Measurements from ENCODE around the gene G6PC3. TPM values are rescaled to one million over a fixed set of nuclear protein-coding genes. Genes with fewer than 3 reads are reported as not detected.

G6PC3 gene
- total and polyA plus RNA-seq, 2 of the 4 experiments (the other 2 are of a cell fraction): 20.4 to 107 TPM

DNA sequence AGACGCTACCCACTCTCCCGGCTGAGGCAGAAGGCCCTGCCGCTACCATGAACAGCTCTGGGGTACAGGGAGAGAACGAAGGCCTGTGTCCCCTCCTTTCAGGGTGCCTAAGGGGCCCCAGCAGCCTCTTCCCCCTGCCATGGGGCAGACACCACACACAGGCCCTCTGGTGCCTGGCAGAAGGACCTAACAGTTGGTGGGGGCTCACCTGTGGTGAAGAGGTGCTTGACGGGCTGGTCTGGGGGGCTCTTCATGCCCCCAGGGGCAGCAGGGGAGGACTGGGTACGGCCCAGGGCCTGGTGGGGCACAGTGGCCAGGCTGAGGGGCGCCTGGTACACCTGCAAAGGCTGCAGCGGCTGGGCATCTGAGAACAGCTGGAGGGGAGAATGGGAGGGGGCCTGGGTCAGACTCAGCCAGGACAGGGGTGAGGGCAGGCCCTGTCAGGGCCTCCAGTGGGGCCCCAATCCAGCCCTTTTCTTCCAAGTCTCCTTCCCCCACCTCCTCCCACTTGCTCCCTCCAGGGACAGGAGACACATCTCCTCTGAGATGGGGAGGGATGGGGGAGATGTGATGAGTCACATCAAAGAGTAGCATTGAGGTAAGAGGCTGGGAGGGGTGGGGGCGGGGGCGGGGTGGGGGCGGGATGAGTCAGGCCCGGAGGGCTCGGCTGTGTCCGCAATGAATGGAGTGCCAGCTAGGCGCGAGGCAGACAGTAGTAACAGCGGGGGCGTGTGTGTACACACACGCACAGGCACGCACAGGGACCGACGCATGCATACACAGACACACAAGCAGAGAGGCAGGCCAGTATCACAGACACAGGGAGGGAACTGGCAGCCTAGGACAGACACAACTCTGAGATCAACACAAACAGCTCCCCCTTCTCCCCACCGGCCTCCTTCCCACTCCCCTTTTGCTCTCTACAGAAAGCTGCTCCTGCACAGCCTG lies 16.1 kb downstream of the G6PC3 start:
- ChIA-PET POLR2A (ENCODE audit: unreplicated experiment) (interaction anchor here (0.6 to 0.7 kb wide), 2 partner anchors 19 to 133 kb away, joined by 3 to 5 read pairs; partner anchors contain the start of gene UBTF), CTCF (interaction anchor here (0.5 to 1.3 kb wide), 2 partner anchors 29 to 41 kb away, joined by 3 to 4 read pairs; no protein-coding TSS in a partner anchor)
- Histone ChIP-seq H4K5ac (ENCODE audit: low read depth, low read length) (peak overlapping the region; percentile 66), H3K79me1 (ENCODE audit: low read depth in 1 of 2, low read length in 2 of 2) (peaks cover 19 to 76% of the 10 kb centered on the region in 2 experiments; a peak in 3 of 4 replicates), H3K27me3 (ENCODE audit: control insufficient read depth, insufficient read depth, low read length) (no peaks in the 10 kb centered on the region), H4K20me1 (ENCODE audit: insufficient read depth, low read length) (peaks cover 10% of the 10 kb centered on the region; the same call in 1 of the 2 replicates), H3K14ac (replicated peaks; ENCODE audit: low read depth, low read length) (peak overlapping the region; percentile 82), H3K4ac (ENCODE audit: low read depth, low read length) (peak overlapping the region; percentile 96), H2BK120ac (ENCODE audit: low read depth, low read length) (peak overlapping the region; percentile 88), H4K91ac (ENCODE audit: insufficient read depth, low read depth, low read length) (peak overlapping the region; percentile 77), H2BK15ac (ENCODE audit: low read depth, low read length) (peak overlapping the region; percentile 82; the same call in 2 of the 3 replicates), H3K4me3 (ENCODE audit: insufficient read depth, low read depth, low read length) (no peak overlapping the region), H3K9me3 (ENCODE audit: control insufficient read depth, insufficient read depth, low read length) (no peaks in the 10 kb centered on the region), H2BK5ac (ENCODE audit: low read depth, low read length, poor library complexity, severe bottlenecking) (peak overlapping the region; percentile 88), H2AFZ (replicated peaks; ENCODE audit: low read length, poor library complexity) (peak overlapping the region; percentile 28), H2AK5ac (ENCODE audit: low read depth, low read length) (peak overlapping the region; percentile 93), H3K27ac (ENCODE audit: insufficient read depth, low read length) (peak overlapping the region; percentile 71), H3K4me2 (ENCODE audit: low read depth, low read length) (peak overlapping the region; percentile 25), H3K36me3 (ENCODE audit: control insufficient read depth, insufficient read depth, low read length) (peaks cover 40% of the 10 kb centered on the region), H2AK9ac (replicated peaks; ENCODE audit: low read depth, low read length, poor library complexity) (peak overlapping the region; percentile 96), H2BK20ac (ENCODE audit: low read depth, low read length) (peak overlapping the region; percentile 69; the same call in 1 of the 2 replicates), H3K9me1 (ENCODE audit: insufficient read depth, low read length) (peaks cover 17% of the 10 kb centered on the region), H3K4me1 (ENCODE audit: control insufficient read depth, insufficient read depth, low read length) (peaks cover 20% of the 10 kb centered on the region), H3K23ac (ENCODE audit: low read depth, low read length) (peak overlapping the region; percentile 97), H4K8ac (ENCODE audit: low read depth in 2 of 2, low read length in 2 of 2) (peak overlapping the region; percentile 4 to 74; a peak in 2 of 4 replicates), H3K9ac (ENCODE audit: low read depth, low read length) (peak overlapping the region; percentile 60), H3K18ac (ENCODE audit: low read depth, low read length) (peak overlapping the region; percentile 50), H3K56ac (ENCODE audit: extremely low read depth, insufficient read depth, low read length) (no peak overlapping the region; the same call in 1 of the 2 replicates)
- BruUV-seq (replicated peaks): no TSS peak
- dilution Hi-C loops (cut with HindIII; ENCODE audit: low sequenced_read_pairs, unreplicated experiment) (no loop called here), in situ Hi-C loops (cut with MboI; ENCODE audit: low sequenced_read_pairs) (no loop called here), intact Hi-C loops (cut with micrococcal nuclease) (no loop called here)
- 0% methylated on average over 6 of the region's 23 CpGs; no CpG with 5 or more reads in 1 of the 2 experiments for WGBS, 2 experiments (ENCODE audit: extremely low coverage in 2 of 2, insufficient read length in 1 of 2)
- DNase-seq (peak; percentile 98), ATAC-seq (ENCODE audit: low read depth) (peak; percentile 90)
- TF ChIP-seq RCOR1 (IDR thresholded peaks at IDR 0.05; ENCODE audit: insufficient replicate concordance, low read length) (no peak), RFX5 (IDR thresholded peaks at IDR 0.05; ENCODE audit: low read depth, low read length) (no peak), RAD21 (IDR thresholded peaks at IDR 0.05; ENCODE audit: low read length) (0 out of 2 replicates have a peak, but pooled peaks have one; percentile 19), USF2 (IDR thresholded peaks at IDR 0.05; ENCODE audit: low read depth, low read length) (no peak), FOS (IDR thresholded peaks at IDR 0.05; ENCODE audit: low read depth, low read length) (peak; percentile 85), MAZ (IDR thresholded peaks at IDR 0.05; ENCODE audit: borderline replicate concordance, low read depth, low read length) (peak; percentile 95), SMC3 (IDR thresholded peaks at IDR 0.05; ENCODE audit: low read depth, low read length) (peak; percentile 14; the same call in 1 of the 2 replicates), POLR2A (IDR thresholded peaks at IDR 0.05; ENCODE audit: low read depth, low read length) (peak; percentile 85), NFE2L2 (IDR thresholded peaks at IDR 0.05; ENCODE audit: low read depth, low read length) (no peak; the same call in 1 of the 2 replicates), BHLHE40 (IDR thresholded peaks at IDR 0.05; ENCODE audit: low read depth, low read length) (peak; percentile 92)
- TF ChIP-seq, protein P1, sequence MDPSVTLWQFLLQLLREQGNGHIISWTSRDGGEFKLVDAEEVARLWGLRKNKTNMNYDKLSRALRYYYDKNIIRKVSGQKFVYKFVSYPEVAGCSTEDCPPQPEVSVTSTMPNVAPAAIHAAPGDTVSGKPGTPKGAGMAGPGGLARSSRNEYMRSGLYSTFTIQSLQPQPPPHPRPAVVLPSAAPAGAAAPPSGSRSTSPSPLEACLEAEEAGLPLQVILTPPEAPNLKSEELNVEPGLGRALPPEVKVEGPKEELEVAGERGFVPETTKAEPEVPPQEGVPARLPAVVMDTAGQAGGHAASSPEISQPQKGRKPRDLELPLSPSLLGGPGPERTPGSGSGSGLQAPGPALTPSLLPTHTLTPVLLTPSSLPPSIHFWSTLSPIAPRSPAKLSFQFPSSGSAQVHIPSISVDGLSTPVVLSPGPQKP (IDR thresholded peaks at IDR 0.05; ENCODE audit: borderline replicate concordance, low read depth, low read length): no peak
- TF ChIP-seq, protein P2, sequence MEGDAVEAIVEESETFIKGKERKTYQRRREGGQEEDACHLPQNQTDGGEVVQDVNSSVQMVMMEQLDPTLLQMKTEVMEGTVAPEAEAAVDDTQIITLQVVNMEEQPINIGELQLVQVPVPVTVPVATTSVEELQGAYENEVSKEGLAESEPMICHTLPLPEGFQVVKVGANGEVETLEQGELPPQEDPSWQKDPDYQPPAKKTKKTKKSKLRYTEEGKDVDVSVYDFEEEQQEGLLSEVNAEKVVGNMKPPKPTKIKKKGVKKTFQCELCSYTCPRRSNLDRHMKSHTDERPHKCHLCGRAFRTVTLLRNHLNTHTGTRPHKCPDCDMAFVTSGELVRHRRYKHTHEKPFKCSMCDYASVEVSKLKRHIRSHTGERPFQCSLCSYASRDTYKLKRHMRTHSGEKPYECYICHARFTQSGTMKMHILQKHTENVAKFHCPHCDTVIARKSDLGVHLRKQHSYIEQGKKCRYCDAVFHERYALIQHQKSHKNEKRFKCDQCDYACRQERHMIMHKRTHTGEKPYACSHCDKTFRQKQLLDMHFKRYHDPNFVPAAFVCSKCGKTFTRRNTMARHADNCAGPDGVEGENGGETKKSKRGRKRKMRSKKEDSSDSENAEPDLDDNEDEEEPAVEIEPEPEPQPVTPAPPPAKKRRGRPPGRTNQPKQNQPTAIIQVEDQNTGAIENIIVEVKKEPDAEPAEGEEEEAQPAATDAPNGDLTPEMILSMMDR (conservative IDR thresholded peaks at IDR 0.05; ENCODE audit: low read depth, low read length): no peak

All from IMR-90 (cell line).